Psoas muscle (tissue), 8 donors: Measurements from ENCODE around the gene FABP6. TPM values are rescaled to one million over a fixed set of nuclear protein-coding genes. Genes with fewer than 3 reads are reported as not detected.

Source experiments
- ATAC-seq, 4 donors: fragments of 200-7000 bp; cut with Tn5 transposase; one replicate each; pipeline ENCODE4 v1.9.1; 2020; ENCODE audit warnings: moderate library complexity in 3 of 4, mild to moderate bottlenecking in 2 of 4
- DNase-seq, 2 donors: peaks; one replicate each; pipeline ENCODE4 v3.0.0-alpha.2; 2020
- H3K27ac ChIP-seq: fragments of 200-600 bp; one replicate; pipeline ENCODE4 v1.8.0; 2022
- H3K27me3 ChIP-seq, 3 donors: fragments of 200-600 bp in 1 of 3; one replicate each; pipeline versions ENCODE4 v1.6.1 to v1.8.0; 2013 to 2022; ENCODE audit warnings: low read length in 2 of 3, mild to moderate bottlenecking in 2 of 3, moderate library complexity in 1 of 3; ENCODE audit not compliant: insufficient read depth in 3 of 3
- H3K36me3 ChIP-seq, 2 donors: fragments of 200-600 bp in 1 of 2; one replicate each; pipeline versions ENCODE4 v1.6.1 to v1.8.0; 2013 to 2022; ENCODE audit warnings: low read depth in 1 of 2, mild to moderate bottlenecking in 1 of 2, moderate library complexity in 1 of 2; ENCODE audit not compliant: insufficient read depth in 1 of 2
- H3K4me1 ChIP-seq: fragments of 200-600 bp; one replicate; pipeline ENCODE4 v1.8.0; 2022
- H3K4me3 ChIP-seq: fragments of 200-600 bp; one replicate; pipeline ENCODE4 v1.8.0; 2022; ENCODE audit warnings: mild to moderate bottlenecking
- H3K9me3 ChIP-seq: fragments of 200-600 bp; one replicate; pipeline ENCODE4 v1.8.0; 2022
- CTCF ChIP-seq: fragments of 200-600 bp; IDR thresholded peaks from one replicate; pipeline ENCODE4 v1.8.0; 2022; ENCODE audit warnings: antibody characterized with exemption
- WGBS, 3 donors: extraction: QIAGEN DNeasy Blood & Tissue Kit; methylation state at CpG; one replicate each; pipeline versions ENCODE4 v1.1.6 to v1.1.7; 2013; 5-methylcytosine and 5-hydroxymethylcytosine counted together
- intact Hi-C, 2 donors: fragments of 100-400 bp; cut with DNase I; formaldehyde crosslinking; loops; one replicate each; pipeline versions ENCODE4 v1.11.0 to v1.14.2; 2022
- polyA plus RNA-seq, 3 donors: library from polyadenylated mRNA; stranded (reverse); fragments of 200-250 nt; gene quantifications; one replicate each; pipeline ENCODE4 v1.2.3, GENCODE V29; 2013
- total RNA-seq, 4 donors: library from RNA; stranded (reverse); fragmentation: NEBNext Ultra II Directional in 2 of 4; extraction: Animal tissue kit (Norgen Biotek cat#: 25700) in 2 of 4; gene quantifications; one replicate each; pipeline versions ENCODE4 v1.2.1 to v1.2.4, GENCODE V29; 2021 to 2023
- donor health status: healthy with polysubstance abuse.
- donor health status: DM: no; HTN: no; CAD: no; lungs with moderate emphysema.
- donor health status: Bipolar disorder and iron deficiency.
- donor health status: healthy.
- donor health status: DM: yes; HTN: yes; CAD: no.
- donor health status: DM: no; HTN: no; CAD: no.
- donor health status: DM: no; HTN: no; CAD: no.
- donor health status: DM: yes; HTN: yes; CAD: no.

Gene FABP6
- total and polyA plus RNA-seq, 7 donors: 0.05 to 0.64 TPM; not detected in 5

GRCh38 chr5:160262151-160263074 lies 33.1 kb downstream of the FABP6 start:
- Histone ChIP-seq H3K36me3 (no peaks in the 10 kb centered on the region), H3K27me3 (no peaks in the 10 kb centered on the region), H3K4me3 (no peak overlapping the region), H3K9me3 (no peaks in the 10 kb centered on the region), H3K27ac (no peak overlapping the region), H3K4me1 (no peaks in the 10 kb centered on the region)
- no peak for TF ChIP-seq CTCF
- intact Hi-C loops: no loop called here
- ATAC-seq (no peak), DNase-seq (no peak)
- WGBS, 3 donors: 46 to 51% (median 48%) methylated on average over 16 of the region's 16 CpGs

- no peaks in the 10 kb centered on the region for H3K9me3 ChIP-seq
- no peaks in the 10 kb centered on the region for H3K27me3 ChIP-seq
- no peak overlapping the region for H3K27ac ChIP-seq
- no peak for DNase-seq
- H3K4me1 ChIP-seq: no peaks in the 10 kb centered on the region
- H3K4me3 ChIP-seq: no peak overlapping the region
- no peak for ATAC-seq
- intact Hi-C loops: no loop called here
- 77 to 78% (median 78%) methylated on average over 4 of the region's 4 CpGs for WGBS, 3 donors
- no peaks in the 10 kb centered on the region for H3K36me3 ChIP-seq
- no peak for TF ChIP-seq CTCF
Observed at GRCh38 chr5:160263326-160263855, 34.1 kb downstream of the FABP6 start.

GRCh38 chr5:160266044-160266443 lies 36.7 kb downstream of the FABP6 start:
- intact Hi-C loops: no loop called here
- H3K9me3 ChIP-seq: no peaks in the 10 kb centered on the region
- no peaks in the 10 kb centered on the region for H3K36me3 ChIP-seq
- TF ChIP-seq CTCF: no peak
- 89 to 92% (median 90%) methylated on average over 5 of the region's 5 CpGs for WGBS, 3 donors
- no peak overlapping the region for H3K4me3 ChIP-seq
- H3K27me3 ChIP-seq: no peaks in the 10 kb centered on the region
- DNase-seq: no peak
- H3K27ac ChIP-seq: no peak overlapping the region
- ATAC-seq: no peak
- no peaks in the 10 kb centered on the region for H3K4me1 ChIP-seq

- no peak for TF ChIP-seq CTCF
- 74 to 84% (median 78%) methylated on average over 9 of the region's 9 CpGs for WGBS, 3 donors
- no peak for ATAC-seq
- Histone ChIP-seq H3K4me1 (no peaks in the 10 kb centered on the region), H3K36me3 (no peaks in the 10 kb centered on the region), H3K4me3 (no peak overlapping the region), H3K27me3 (no peaks in the 10 kb centered on the region), H3K27ac (no peak overlapping the region), H3K9me3 (no peaks in the 10 kb centered on the region)
- intact Hi-C loops: no loop called here
- no peak for DNase-seq
Observed at GRCh38 chr5:160266752-160267345, 37.5 kb downstream of the FABP6 start.
